Skin of body (tissue), 2 donors: ENCODE results near the gene CDKAL1. TPM values are rescaled to one million over a fixed set of nuclear protein-coding genes. Genes with fewer than 3 reads are reported as not detected.

Experiments used
- DNase-seq: peaks from one replicate; lab custom pipeline; 2025; lab: John Stamatoyannopoulos, UW
- total RNA-seq: library from RNA; depleted of rRNA; stranded (reverse); fragments of >200 nt; gene quantifications from one replicate; pipeline ENCODE4 v1.2.3, GENCODE V29; 2014

CDKAL1 gene
- total RNA-seq, 1 donor from 2014 or later = 38.4 TPM

DNA sequence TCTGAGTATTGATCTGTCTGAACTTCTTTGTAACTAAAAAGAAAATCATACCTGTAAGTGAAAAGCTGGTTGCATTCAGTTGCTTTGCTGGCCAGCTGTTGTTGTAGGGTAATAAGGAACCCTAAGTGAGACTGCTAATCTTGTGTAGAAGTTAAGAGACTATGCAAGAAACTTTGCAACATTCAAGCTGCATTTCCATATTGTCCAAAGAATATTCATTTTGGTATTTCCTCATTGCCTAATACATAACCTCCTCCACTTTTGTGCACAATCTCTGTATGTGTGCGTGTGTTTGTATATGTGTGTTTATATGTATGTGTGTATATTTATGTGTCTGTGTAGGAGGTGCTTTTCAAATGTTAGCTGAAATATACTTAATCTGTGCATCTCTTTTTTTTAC is 414.9 kb downstream of the CDKAL1 start:
- DNase-seq = no peak

DNA sequence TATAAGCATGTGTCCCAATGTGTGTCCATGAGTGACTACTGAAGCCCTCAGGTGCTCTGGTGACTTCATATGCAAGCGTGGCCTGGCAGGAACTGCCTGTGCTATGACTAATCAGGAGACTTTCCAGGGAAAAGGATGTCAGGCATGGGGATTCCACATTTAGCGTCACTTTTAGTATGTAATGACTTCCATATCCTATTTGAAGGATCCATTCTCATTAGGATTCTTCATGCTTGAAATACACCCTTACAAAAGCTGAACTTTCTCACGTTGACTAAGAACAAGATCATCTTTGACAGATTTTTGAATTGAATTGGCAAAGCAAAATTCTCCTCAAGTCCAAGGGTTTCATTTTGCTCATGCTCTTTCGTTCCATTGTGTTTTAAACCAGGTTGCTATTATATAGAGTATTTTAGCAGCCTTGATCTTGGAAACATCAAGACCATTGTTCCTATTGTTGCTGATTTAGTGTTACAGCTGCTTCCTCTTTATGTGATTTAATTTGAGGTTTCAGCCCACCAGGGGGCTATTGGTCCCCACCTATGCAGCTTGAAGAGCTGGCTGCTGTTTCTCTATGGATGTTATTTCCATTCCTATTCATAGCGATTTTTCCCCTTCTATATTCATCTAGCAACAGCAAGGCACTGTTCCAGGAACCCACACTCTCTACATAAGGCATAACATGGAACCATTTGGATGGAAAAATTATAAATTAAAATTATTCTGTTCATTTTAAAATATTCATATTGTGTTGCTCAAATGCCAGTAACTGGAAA is 418.6 kb downstream of the CDKAL1 start:
- DNase-seq = peak; percentile 28

DNA sequence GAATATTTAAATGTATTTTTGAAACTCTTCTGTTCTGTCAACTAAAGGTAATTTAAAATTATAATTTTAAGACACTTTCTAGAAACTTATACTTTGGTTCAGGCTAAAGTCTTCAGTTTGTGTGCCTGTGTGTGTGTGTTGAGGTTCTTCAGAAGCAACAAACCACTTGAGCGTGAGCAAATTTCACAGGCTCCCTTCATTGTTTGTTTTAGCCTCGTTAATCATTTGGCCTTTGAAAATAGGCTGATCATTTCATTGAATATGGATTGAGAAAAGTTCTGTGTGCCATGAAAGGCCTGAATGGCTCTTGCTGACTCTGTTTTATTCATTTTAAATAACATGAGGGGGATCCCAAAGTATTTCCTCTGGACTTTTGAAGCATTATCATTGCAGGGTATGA is 420.1 kb downstream of the CDKAL1 start:
- no peak for DNase-seq

DNA sequence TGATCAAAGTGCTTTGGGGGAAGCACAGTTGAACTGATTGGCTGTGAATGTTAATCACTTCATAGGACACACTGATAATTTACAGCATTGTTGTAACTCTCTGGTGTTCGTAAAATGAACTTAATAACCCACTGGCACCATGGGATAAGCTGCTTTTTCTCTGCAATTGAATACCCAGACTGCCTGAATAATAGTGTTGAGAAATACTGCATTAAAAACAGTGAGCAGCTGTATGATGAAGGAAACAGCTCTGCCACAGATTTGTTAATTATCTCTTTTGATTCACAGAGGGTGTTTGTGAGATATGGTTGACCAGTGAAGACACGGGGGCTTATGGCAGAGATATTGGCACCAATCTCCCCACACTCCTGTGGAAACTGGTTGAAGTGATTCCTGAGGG is 420.9 kb downstream of the CDKAL1 start:
- no peak for DNase-seq

DNA sequence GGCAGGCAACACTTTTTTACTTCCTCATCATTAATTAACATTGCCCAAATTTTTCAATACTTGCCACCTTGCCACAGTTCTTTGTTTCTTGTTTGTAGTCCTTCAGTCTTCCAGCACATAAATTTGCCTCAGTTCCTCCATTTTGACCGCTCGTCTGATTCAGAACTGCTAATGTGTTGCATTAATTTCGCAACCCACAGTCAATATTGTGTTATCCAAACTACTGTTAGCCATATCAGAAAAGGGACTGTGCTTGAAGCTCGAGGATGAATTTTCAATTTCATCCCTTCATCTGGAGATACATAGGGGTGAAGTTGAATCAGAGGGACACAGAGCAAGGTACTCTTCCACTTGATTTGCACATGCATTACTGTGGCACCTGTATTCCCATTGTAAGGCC is 421.5 kb downstream of the CDKAL1 start:
- DNase-seq = no peak

DNA sequence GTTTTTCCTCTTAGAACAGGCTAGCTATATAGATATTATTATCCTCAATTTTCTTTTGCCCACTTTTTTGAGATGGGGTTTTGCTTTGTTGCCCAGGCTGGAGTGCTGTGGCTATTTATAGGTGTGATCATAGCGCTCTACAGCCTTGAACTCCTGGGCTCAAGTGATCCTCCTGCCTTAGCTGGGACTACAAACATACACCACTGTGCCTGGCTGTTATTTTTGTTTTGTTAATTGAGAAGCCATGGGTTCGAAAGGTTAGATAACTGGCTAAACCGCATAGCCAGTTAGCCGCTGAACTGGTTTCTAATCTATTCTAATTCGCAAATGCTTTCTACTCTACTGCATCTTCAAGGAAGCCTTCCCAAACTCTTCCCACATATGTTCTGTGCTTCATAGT is 425.8 kb downstream of the CDKAL1 start:
- no peak for DNase-seq

DNA sequence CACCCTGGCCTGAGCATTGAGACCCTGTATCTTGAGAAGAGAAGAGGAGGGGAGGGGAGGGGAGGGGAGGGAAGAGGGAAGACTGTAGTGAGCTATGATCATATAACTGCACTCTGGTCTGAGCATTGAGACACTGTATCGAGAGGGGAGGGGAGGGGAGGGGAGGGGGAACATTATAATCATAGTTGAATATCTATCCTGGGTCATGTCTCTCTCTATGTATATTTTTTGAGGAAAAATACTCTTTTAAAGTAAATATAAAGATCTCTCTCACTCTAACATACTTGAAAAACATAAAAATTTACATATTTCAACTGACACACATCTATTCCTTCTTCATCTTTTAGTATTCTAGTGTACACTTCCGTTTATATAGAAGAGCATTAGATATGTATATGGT is 431.0 kb downstream of the CDKAL1 start:
- no peak for DNase-seq

DNA sequence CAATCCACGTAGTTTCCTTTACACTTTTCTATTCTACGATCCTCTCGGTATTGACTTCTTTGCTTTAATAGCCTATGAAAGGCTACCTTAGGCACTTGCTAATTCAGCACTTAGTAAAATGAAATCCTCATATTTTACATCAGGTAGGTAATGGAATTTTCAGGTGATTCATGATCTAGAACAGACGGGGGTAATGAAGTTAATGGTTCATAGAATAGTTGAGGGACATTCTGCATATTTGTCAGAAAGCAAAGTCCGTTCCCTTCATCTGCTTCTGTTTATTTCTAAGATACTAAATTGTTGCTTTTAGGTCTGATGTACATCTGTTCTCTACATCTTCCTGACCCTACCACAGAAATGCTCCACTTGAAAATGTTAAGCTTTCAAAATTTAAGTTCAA is 431.7 kb downstream of the CDKAL1 start:
- DNase-seq = no peak

DNA sequence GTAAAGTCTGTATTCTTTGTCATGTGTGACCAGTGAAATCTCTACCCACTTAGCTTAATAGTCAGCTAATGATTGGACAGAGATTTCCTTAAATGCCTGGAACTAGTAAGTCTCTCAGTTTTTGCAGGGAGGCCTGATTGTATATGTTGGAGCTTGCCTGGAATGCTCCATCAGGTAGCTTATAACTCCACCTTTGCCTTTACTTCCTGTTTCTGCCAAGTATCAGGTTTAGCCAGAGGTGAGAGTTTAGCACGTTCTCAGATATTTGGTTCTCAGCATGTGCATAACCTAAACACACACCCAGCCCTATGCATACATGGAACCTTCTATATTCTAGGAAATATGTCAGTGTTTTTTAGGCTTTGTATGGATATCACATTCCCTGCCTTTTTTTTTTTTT is 435.3 kb downstream of the CDKAL1 start:
- no peak for DNase-seq

DNA sequence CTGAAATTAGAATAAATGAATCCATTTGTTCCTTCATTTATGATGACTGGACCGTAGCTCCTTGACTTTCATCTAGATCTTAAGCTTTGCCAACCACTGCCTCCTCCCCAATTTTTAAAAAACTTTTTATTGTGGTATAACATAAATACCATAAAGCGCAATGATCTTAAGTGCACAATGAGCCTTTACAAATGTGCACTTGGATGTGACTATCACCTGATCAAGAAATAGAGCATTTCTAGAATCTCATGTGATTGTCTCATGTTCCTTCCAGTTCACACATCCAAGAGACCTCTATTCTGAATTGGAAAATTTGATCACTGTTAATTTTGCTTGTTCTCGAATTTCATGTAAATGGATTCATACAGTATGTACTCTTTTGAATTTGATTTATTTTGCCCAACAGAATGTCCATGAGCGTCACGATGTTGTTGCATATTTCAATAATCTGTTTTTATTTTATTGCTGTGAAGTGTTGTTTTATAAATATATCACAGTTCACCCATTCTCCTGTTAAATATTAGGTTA is 442.2 kb downstream of the CDKAL1 start:
- no peak for DNase-seq

DNA sequence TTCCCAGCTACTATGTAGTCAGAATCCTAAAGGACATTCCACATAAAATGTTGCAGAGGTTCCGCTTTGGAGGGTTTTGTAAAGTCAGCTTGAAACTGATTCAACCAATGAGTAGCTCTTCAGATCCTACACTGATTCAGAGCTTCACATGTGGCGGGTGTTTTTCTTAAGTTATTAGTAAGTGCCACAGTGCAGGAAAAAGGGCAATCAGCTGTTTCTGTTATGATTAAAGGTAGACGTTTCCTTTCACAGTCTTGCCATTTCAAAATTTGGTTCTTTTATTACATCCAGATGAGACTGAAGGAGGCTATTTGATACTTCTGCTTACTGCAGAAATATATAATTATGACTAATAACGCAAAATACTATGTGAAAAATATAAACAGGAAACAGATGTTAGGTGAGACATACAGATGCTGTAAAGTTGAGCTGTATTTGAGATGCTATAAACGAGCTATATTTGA is 443.9 kb downstream of the CDKAL1 start:
- DNase-seq = peak; percentile 75

DNA sequence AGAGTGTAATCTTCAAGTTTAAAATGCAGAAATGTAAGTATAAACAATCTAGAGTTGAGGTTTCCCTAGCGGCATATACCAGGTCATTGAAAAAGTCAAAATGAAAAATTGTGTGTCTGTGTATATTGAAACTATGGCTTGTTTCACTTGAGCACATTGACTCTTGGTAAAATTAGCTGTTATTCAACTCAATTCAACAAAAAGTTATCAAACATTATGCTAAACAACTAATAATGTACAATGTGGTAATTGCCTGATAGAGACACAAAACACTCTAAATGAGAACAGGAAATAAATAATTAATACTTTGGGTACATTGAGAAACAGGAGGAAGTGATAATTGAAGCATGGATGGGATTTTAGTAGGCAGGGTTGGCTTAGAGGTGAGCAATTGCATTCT is 444.8 kb downstream of the CDKAL1 start:
- no peak for DNase-seq

DNA sequence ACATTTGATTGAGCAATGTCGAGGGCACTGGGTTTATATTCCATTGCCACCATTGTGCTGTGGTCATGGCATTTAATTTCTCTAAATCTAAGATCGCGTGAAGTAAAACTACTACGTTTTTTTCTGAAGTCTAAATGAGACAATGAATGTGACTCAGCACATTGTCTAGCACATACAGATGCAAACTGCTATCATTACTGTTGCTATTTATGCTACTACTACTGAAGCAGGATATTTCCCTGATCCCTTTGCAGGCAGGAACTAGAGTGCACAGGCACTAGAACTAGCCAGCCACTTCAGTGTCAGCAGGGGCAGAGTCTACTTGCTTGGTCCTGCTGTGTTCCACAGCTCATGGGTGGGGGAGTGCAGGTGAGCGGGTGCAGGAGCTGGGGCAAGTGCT is 449.7 kb downstream of the CDKAL1 start:
- DNase-seq = no peak

DNA sequence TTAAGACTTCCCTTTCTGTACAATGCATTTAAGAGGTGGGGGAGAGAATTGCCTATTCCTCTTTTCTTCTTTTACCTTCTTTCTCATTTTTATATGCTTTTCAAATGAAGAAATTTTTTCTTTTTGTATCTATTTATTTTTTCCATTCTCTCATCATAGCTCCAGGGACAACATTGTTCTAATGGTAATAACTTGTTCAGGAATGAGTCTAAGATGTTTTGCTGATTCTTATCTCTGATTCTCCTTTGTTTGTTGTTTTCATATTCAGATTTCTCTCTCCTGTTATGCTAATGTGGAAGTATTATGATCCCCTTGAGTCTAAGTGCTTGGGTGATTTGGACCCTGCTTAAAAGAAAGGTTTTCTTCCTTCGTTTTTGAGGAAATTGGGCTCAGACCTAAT is 451.6 kb downstream of the CDKAL1 start:
- no peak for DNase-seq

DNA sequence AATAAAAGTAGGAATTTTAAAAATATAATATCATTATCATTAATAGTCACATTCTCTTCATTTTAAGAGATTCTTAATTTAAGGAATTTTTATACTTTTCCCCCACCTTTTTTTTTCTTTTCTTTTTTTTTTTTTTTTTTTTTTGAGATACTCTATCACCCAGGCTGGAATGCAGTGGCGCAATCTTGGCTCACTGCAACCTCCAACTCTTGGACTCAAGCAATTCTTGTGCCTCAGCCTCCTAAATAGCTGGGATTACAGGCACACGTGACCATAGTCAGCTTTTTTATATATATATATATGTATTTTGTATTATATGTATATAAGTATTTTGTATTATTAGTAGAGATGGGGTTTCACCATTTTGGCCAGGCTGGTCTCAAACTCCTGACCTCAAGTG is 457.7 kb downstream of the CDKAL1 start:
- DNase-seq = no peak

DNA sequence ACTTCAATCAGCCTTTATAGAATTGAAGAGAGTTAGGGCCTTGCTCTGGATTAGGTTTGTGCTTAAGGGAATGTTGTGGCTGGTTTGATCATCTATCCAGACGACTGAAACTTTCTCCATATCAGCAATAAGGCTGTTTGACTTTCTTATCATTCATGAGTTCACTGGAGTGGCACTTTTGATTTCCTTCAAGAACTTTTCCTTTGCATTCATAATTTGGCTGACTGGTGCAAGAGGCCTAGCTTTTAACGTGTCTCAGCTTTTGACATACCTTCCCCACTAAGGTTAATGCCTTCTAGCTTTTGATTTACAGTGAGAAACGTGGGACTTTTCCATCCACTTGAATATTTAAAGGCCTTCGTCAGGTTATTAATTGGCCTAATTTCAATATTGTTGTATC is 461.8 kb downstream of the CDKAL1 start:
- no peak for DNase-seq

DNA sequence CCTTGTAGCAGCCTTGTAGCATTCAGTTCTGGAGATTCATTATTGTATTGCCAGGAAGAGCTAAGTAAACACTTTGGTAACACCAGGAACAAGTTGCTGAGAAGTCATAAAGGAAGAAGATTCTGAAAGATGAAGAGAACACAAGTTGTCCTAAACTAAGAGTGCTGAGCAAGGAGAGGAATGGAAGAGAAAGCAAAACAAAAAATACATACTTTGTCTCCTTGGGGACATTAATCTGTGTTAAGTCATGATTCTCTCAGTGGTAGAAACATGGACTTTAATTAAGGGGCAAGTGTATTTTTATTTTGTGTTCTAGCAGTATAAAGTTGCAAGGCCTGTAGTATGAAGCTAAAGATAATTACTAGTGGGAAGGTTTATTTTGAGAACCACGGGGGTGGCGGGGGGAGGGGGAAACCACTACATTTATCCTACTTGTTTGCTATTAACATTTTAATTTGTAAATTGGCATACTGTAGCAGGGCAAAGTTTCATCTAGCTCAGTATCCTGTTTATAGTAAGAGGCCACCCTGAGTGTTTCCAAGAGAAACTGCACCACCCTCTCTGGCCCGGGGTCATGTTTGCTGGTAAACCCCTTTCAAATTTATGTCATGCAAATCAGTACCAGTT is 463.0 kb downstream of the CDKAL1 start:
- DNase-seq = no peak

DNA sequence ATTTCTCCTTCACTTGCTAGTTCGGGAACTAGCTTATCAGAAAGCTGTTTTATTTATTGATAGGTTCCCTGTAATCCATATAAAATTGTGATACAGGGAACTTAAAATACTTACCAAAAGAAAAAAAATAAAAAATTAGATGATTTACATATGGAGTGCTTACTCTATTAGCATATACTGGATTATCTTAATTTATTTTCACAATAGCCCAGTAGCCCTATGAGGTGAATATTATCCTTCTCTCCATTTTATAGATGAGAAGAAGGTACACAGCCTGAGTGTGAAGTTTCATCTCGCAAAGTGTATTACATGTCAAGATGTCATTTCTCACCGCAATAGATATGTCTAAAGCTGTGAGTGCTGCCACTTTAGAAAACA is 463.5 kb downstream of the CDKAL1 start:
- DNase-seq = no peak

DNA sequence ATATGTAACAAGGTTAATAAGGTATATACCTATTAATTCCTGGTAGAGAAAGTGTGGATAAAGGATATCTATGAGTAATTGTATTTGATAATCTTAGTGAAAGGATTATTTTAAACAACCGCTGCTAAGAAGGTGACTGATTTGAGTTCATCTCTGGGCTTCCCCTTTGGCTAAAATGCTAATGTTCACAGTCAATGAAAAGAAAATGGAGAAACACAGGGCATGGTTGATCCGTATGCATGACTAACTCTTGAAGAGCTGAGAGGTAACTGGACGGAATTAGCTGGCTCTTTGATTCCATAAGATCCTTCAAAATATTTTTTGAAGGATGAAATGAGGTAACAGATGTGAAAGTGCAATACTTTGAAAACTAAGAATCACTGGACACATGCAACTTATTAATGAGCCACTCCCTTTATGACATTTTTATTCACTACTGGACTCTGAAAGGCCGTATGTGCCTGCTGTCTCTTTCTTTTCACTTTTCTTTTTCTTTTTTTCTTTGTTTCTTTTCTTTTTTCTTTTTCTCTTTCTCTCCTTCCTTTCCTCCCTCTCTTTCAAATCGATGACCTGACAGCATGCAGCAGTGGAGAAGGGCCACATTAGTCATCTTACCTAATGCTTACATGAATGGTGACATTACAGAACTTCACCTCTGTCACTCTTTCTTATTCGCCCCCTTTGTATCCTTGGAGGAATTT is 464.6 kb downstream of the CDKAL1 start:
- DNase-seq = no peak

DNA sequence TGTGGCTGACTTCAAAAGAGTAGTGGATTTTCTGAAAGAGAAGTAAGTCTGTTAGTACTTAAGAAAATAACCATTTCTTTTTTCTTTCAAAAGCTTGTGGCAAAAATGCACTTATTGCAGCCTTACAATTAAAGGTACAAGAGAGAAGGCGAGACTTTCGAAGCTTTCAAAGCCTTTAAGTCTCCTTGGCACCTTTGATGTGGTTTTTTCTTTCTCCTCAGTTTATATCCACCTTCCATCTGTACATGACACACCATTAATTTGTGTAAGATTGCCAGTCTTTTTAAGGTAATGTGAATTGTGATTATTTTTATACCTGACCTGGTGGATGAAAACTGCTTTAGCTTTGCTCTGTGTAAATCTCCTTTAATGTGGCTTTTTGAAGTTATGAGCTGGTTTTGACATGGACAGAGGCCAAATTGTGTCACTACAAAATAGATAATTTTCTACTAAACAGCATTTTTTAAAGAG is 466.1 kb downstream of the CDKAL1 start:
- no peak for DNase-seq

DNA sequence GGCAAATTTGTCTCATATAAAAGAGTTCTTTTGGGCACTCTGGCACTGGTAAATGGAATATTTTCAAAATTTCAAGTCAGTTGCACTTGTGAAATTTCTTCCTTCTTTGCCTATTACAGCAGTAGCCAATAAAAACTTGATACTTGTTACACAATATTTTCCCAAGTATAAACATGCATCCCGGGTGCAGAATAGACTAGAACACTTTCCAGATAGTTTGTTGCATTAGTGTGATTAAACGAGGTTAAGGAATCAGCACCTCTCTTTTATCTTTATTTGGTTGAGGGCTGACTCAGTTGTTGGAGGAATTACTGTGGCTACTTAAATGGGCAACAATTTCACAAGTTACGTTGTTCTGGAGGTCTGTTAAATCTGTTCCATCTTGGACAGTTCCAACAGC is 467.5 kb downstream of the CDKAL1 start:
- no peak for DNase-seq
